ENCODE results near the gene VIL1.

VIL1 gene

DNA sequence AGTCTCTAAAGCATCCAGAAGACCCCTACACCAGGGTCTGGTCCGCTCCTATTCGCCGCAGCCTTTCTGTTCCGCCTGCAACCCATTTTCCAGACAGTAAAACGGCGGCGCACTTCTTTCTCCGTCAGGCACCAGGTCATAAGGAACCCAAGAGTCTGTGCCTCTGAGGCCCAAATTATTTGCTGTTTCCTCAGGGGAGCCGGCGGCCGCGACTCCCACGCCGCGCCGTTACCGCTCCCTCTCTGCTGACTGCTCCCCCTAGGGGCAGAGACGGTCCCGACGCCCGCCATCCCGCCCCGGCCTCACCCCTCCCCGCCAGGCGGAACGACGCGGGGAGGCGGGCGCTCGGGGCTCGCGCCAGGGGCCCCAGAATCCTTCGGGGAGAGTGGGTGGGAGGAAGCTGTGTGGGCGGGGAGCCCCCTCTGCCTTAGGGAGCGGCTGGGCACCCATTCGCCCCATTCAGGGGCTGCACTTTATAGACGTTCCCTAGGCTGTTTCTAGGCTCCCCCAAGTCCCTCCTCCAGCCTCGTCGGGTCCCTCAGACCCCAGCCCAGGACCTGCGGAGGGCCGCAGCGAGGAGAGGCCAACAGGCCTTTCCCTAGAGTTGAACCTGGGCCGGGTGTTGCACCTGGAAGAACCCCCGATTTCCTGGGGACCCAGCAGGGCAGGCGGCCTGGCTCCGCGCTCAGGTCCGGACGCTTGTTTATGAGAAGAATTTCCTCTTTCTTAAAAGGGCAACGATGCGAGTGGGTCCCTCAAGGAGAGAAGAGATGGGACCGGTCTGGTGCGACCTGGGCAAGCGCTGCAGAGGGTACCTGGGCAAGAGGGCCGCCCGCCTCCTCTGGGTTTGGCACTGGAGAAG lies 22.9 kb upstream of the VIL1 start:
- Histone ChIP-seq H3K9me3 (ENCODE audit: control insufficient read depth, low read length) (no peaks in the 10 kb centered on the region), H3K4me3 (ENCODE audit: low read length) (peak overlapping the region; percentile 60), H3K36me3 (ENCODE audit: control insufficient read depth, insufficient read depth, low read length) (no peaks in the 10 kb centered on the region), H3K27me3 (ENCODE audit: control insufficient read depth, insufficient read depth, low read length) (no peaks in the 10 kb centered on the region), H3K9ac (ENCODE audit: low read length) (peak overlapping the region; percentile 99), H3K4me1 (ENCODE audit: control insufficient read depth, insufficient read depth, low read length) (peaks cover 44% of the 10 kb centered on the region)

GRCh38 chr2:218396688-218397462 lies 22.0 kb upstream of the VIL1 start:
- peaks cover 52% of the 10 kb centered on the region for H3K4me1 ChIP-seq (ENCODE audit: control insufficient read depth, insufficient read depth, low read length)
- peak overlapping the region; percentile 60 for H3K4me3 ChIP-seq (ENCODE audit: low read length)
- H3K36me3 ChIP-seq (ENCODE audit: control insufficient read depth, insufficient read depth, low read length) = no peaks in the 10 kb centered on the region
- H3K9me3 ChIP-seq (ENCODE audit: control insufficient read depth, low read length) = no peaks in the 10 kb centered on the region
- peak overlapping the region; percentile 99 for H3K9ac ChIP-seq (ENCODE audit: low read length)
- no peaks in the 10 kb centered on the region for H3K27me3 ChIP-seq (ENCODE audit: control insufficient read depth, insufficient read depth, low read length)

GRCh38 chr2:218397463-218397819 lies 21.5 kb upstream of the VIL1 start:
- peaks cover 58% of the 10 kb centered on the region for H3K4me1 ChIP-seq (ENCODE audit: control insufficient read depth, insufficient read depth, low read length)
- H3K4me3 ChIP-seq (ENCODE audit: low read length) = peak overlapping the region; percentile 60
- H3K36me3 ChIP-seq (ENCODE audit: control insufficient read depth, insufficient read depth, low read length) = no peaks in the 10 kb centered on the region
- H3K9me3 ChIP-seq (ENCODE audit: control insufficient read depth, low read length) = no peaks in the 10 kb centered on the region
- no peaks in the 10 kb centered on the region for H3K27me3 ChIP-seq (ENCODE audit: control insufficient read depth, insufficient read depth, low read length)
- H3K9ac ChIP-seq (ENCODE audit: low read length) = peak overlapping the region; percentile 99

GRCh38 chr2:218397820-218398436 lies 21.0 kb upstream of the VIL1 start:
- no peaks in the 10 kb centered on the region for H3K36me3 ChIP-seq (ENCODE audit: control insufficient read depth, insufficient read depth, low read length)
- no peaks in the 10 kb centered on the region for H3K27me3 ChIP-seq (ENCODE audit: control insufficient read depth, insufficient read depth, low read length)
- H3K4me1 ChIP-seq (ENCODE audit: control insufficient read depth, insufficient read depth, low read length) = peaks cover 59% of the 10 kb centered on the region
- peak overlapping the region; percentile 99 for H3K9ac ChIP-seq (ENCODE audit: low read length)
- H3K9me3 ChIP-seq (ENCODE audit: control insufficient read depth, low read length) = no peaks in the 10 kb centered on the region
- H3K4me3 ChIP-seq (ENCODE audit: low read length) = peak overlapping the region; percentile 60

GRCh38 chr2:218398437-218399390 lies 20.2 kb upstream of the VIL1 start:
- H3K27me3 ChIP-seq (ENCODE audit: control insufficient read depth, insufficient read depth, low read length) = no peaks in the 10 kb centered on the region
- peak overlapping the region; percentile 99 for H3K9ac ChIP-seq (ENCODE audit: low read length)
- peaks cover 61% of the 10 kb centered on the region for H3K4me1 ChIP-seq (ENCODE audit: control insufficient read depth, insufficient read depth, low read length)
- H3K9me3 ChIP-seq (ENCODE audit: control insufficient read depth, low read length) = no peaks in the 10 kb centered on the region
- peak overlapping the region; percentile 60 for H3K4me3 ChIP-seq (ENCODE audit: low read length)
- no peaks in the 10 kb centered on the region for H3K36me3 ChIP-seq (ENCODE audit: control insufficient read depth, insufficient read depth, low read length)

DNA sequence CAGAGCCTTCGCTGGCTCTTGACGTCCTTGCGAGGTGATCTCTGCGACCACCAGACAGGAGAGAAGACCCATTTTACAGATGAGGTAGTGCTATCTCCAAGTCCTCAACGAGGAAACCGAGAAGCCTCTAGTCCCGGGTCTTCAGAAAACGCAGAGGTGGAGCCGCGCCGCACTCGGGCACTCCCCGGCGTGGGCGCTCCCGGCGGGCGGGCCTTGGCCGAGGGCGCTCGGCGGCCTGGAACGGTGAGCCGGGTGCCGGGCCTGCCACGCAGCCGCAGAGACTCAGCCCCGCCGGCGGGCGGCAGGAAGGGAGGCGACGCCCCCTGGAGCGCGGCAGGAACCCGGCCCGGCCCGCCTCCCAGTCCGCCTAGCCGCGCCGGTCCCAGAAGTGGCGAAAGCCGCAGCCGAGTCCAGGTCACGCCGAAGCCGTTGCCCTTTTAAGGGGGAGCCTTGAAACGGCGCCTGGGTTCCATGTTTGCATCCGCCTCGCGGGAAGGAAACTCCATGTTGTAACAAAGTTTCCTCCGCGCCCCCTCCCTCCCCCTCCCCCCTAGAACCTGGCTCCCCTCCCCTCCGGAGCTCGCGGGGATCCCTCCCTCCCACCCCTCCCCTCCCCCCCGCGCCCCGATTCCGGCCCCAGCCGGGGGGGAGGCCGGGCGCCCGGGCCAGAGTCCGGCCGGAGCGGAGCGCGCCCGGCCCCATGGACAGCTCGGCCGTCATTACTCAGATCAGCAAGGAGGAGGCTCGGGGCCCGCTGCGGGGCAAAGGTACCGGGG lies 19.3 kb upstream of the VIL1 start, which contains the start of gene CTDSP1:
TSS of gene CTDSP1 (plus strand) at position 478 of the 776 bp plus-strand sequence. CDS start at position 701, 223 bp downstream.
- H3K9me3 ChIP-seq (ENCODE audit: control insufficient read depth, low read length) = no peaks in the 10 kb centered on the region
- H3K4me1 ChIP-seq (ENCODE audit: control insufficient read depth, insufficient read depth, low read length) = peaks cover 56% of the 10 kb centered on the region
- peaks cover 7% of the 10 kb centered on the region for H3K36me3 ChIP-seq (ENCODE audit: control insufficient read depth, insufficient read depth, low read length)
- H3K4me3 ChIP-seq (ENCODE audit: low read length) = peak within 1 kb of the TSS; percentile 67
- H3K9ac ChIP-seq (ENCODE audit: low read length) = peak within 1 kb of the TSS; percentile 99
- H3K27me3 ChIP-seq (ENCODE audit: control insufficient read depth, insufficient read depth, low read length) = no peaks in the 10 kb centered on the region

DNA sequence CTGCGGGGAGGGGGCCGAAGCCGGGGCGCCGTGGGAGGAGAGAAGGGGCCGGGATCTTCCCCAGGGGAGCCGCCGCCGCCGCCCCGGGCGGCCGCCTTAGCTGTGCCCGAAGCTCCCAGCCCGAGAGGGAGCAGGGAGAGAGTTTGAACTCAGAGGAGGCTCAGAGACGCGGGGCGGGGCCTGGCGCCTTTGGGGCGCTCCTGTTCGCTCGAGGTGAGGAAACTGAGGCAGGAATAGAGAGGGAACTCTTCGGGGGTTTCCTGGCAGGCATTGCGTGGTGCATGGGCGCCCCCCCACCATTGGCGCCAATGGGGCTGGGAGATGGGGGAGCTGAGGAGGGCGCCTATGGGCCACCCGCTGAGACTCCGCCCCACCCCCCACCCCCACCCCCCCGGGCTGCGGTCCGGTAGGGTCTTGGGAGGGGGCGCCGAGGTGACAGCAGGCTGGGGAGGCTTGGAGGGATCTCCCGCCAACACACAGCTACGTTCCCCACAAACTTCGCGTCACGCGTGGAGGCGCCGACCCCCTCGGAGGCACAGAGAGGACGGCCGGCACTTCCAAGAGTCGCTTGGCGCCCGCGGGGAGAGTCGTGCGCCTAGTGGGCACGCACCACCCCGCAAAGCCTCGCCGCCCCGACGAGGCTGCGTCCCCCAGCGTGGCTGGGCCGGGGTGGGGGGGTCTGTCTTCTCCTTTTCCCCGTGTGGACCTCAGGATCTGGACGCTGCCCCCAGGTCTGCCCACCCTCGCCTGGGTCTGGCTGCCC lies 18.6 kb upstream of the VIL1 start:
- H3K4me1 ChIP-seq (ENCODE audit: control insufficient read depth, insufficient read depth, low read length) = peaks cover 58% of the 10 kb centered on the region
- no peaks in the 10 kb centered on the region for H3K9me3 ChIP-seq (ENCODE audit: control insufficient read depth, low read length)
- peak overlapping the region; percentile 67 for H3K4me3 ChIP-seq (ENCODE audit: low read length)
- peaks cover 7% of the 10 kb centered on the region for H3K36me3 ChIP-seq (ENCODE audit: control insufficient read depth, insufficient read depth, low read length)
- no peaks in the 10 kb centered on the region for H3K27me3 ChIP-seq (ENCODE audit: control insufficient read depth, insufficient read depth, low read length)
- peak overlapping the region; percentile 94 for H3K9ac ChIP-seq (ENCODE audit: low read length)

GRCh38 chr2:218400930-218401881 lies 17.7 kb upstream of the VIL1 start:
- Histone ChIP-seq H3K4me3 (ENCODE audit: low read length) (peak overlapping the region; percentile 60), H3K36me3 (ENCODE audit: control insufficient read depth, insufficient read depth, low read length) (peaks cover 7% of the 10 kb centered on the region), H3K9me3 (ENCODE audit: control insufficient read depth, low read length) (no peaks in the 10 kb centered on the region), H3K4me1 (ENCODE audit: control insufficient read depth, insufficient read depth, low read length) (peaks cover 60% of the 10 kb centered on the region), H3K27me3 (ENCODE audit: control insufficient read depth, insufficient read depth, low read length) (no peaks in the 10 kb centered on the region), H3K9ac (ENCODE audit: low read length) (peak overlapping the region; percentile 94)

- Histone ChIP-seq H3K9me3 (ENCODE audit: control insufficient read depth, low read length) (no peaks in the 10 kb centered on the region), H3K9ac (ENCODE audit: low read length) (peak overlapping the region; percentile 65), H3K4me3 (ENCODE audit: low read length) (no peak overlapping the region), H3K36me3 (ENCODE audit: control insufficient read depth, insufficient read depth, low read length) (peaks cover 7% of the 10 kb centered on the region), H3K27me3 (ENCODE audit: control insufficient read depth, insufficient read depth, low read length) (no peaks in the 10 kb centered on the region), H3K4me1 (ENCODE audit: control insufficient read depth, insufficient read depth, low read length) (peaks cover 57% of the 10 kb centered on the region)
Observed at GRCh38 chr2:218401890-218402289, 17.0 kb upstream of the VIL1 start.

Data from mucosa of stomach (tissue), 1 donor.